Measurements from ENCODE around the gene CMBL. TPM values are rescaled to one million over a fixed set of nuclear protein-coding genes. Genes with fewer than 3 reads are reported as not detected.

Gene CMBL
- total and polyA plus RNA-seq, 2 donors (not counting 1 experiment from before 2014, with no cell fraction given) = not detected

DNA sequence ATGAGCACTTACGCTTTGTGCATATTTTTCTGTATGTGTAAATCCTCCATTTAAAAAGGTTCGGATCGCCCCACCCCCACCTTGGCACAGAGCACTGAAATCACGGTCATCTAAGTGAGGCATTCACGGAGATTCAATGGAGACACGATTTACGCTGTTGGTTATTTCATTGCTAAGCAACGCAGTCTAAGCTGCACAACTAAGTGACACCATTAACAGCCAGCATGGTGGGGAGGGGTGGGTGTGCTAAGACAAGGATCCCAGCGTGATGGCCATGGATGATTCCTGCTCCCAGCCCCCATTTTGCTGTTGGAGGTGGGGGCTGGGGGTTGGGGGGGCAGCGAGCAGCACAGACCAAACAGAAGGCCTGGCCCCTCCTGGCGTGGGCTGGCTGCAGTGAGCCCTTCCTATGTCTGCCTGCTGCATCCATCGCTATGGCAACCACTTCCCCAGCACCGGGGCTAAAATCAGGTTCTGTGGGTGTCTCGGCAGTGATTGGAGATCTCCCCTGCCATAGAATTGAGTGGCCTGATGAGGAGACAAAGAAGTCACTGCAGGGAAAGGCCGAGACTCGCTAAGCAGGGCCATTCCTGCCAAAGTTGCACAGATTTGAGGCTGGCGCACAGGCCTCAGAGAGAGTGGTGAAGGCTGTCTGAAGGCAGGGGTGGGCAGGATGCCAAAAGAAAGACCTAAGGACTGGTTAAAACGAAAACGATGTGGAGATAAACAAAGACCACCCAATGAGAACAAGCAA is 31.5 kb upstream of the CMBL start:
- no peaks in the 10 kb centered on the region for H4K20me1 ChIP-seq (ENCODE audit: control insufficient read depth, insufficient read depth, low read length, poor library complexity, severe bottlenecking)
- H2AFZ ChIP-seq (ENCODE audit: insufficient read depth, low read depth, low read length, poor library complexity, severe bottlenecking) = no peak overlapping the region
- peaks cover 12% of the 10 kb centered on the region for H3K27me3 Mint-ChIP-seq
- ChIA-PET CTCF (no interaction called here), POLR2A (no interaction called here)
- H3K27me3 ChIP-seq (replicated peaks in 1 of 4; ENCODE audit: control extremely low read depth in 1 of 4, control insufficient read depth in 3 of 4, insufficient read depth in 4 of 4, low read length in 3 of 4) = peaks cover 0 to 5% (median 2%) of the 10 kb centered on the region in 4 experiments
- H3K9me3 ChIP-seq (ENCODE audit: control extremely low read depth in 1 of 3, control insufficient read depth in 2 of 3, insufficient read depth in 1 of 3, low read length in 2 of 3) = no peaks in the 10 kb centered on the region
- intact Hi-C loops (cut with micrococcal nuclease) = no loop called here
- H3K4me3 ChIP-seq (ENCODE audit: control extremely low read depth in 1 of 5, extremely low read depth in 1 of 5, insufficient read depth in 1 of 5, low read depth in 2 of 5, low read length in 4 of 5) = no peak overlapping the region
- no peak overlapping the region for H3K9ac ChIP-seq (ENCODE audit: low read length)
- WGBS (ENCODE audit: insufficient coverage) = 93% methylated on average over 14 of the region's 19 CpGs
- peaks cover 4% of the 10 kb centered on the region for H3K4me1 Mint-ChIP-seq
- DNase-seq (no peak), ATAC-seq (ENCODE audit: low read depth) (no peak)
- no peak overlapping the region for H3K27ac ChIP-seq (ENCODE audit: low read length in 2 of 2)
- H3K4me2 ChIP-seq (replicated peaks; ENCODE audit: low read depth, low read length, poor library complexity, severe bottlenecking) = no peak overlapping the region
- no peaks in the 10 kb centered on the region for H3K79me2 ChIP-seq (ENCODE audit: control insufficient read depth, insufficient read depth, low read length)
- H3K36me3 ChIP-seq (replicated peaks in 1 of 2; ENCODE audit: control extremely low read depth in 1 of 2, control insufficient read depth in 1 of 2, extremely low read depth in 1 of 2, insufficient read depth in 2 of 2, low read length in 1 of 2) = no peaks in the 10 kb centered on the region
- no peaks in the 10 kb centered on the region for H3K4me1 ChIP-seq (ENCODE audit: control insufficient read depth in 2 of 2, insufficient read depth in 2 of 2, low read length in 2 of 2)
- H3K4me3 Mint-ChIP-seq = no peak overlapping the region
- no peaks in the 10 kb centered on the region for H3K9me3 Mint-ChIP-seq (ENCODE audit: insufficient read depth)
- H3K27ac Mint-ChIP-seq = no peak overlapping the region
- TF ChIP-seq, protein P1, sequence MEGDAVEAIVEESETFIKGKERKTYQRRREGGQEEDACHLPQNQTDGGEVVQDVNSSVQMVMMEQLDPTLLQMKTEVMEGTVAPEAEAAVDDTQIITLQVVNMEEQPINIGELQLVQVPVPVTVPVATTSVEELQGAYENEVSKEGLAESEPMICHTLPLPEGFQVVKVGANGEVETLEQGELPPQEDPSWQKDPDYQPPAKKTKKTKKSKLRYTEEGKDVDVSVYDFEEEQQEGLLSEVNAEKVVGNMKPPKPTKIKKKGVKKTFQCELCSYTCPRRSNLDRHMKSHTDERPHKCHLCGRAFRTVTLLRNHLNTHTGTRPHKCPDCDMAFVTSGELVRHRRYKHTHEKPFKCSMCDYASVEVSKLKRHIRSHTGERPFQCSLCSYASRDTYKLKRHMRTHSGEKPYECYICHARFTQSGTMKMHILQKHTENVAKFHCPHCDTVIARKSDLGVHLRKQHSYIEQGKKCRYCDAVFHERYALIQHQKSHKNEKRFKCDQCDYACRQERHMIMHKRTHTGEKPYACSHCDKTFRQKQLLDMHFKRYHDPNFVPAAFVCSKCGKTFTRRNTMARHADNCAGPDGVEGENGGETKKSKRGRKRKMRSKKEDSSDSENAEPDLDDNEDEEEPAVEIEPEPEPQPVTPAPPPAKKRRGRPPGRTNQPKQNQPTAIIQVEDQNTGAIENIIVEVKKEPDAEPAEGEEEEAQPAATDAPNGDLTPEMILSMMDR (IDR thresholded peaks at IDR 0.05) = no peak
- TF ChIP-seq EZH2 (IDR thresholded peaks at IDR 0.05; ENCODE audit: borderline replicate concordance, insufficient read depth, low read depth, low read length, poor library complexity, severe bottlenecking) = no peak

DNA sequence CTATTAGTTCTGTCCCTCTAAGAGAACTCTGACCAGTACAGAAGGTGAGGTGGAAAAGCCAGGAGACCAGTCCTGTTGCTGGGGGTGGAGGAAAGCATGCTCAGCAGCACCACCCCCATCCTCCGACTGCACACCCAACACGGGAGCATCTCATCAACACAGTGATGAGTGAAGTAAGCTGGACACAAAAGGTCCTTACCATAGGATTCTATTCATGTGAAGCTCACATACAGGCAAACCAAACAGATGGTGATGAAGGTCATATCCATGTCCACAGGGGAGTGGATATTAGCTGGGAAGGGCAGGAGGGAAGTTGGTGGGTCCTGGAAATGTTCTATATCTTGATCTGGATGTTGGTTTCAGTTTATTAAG is 31.0 kb upstream of the CMBL start:
- H3K4me3 ChIP-seq (ENCODE audit: control extremely low read depth in 1 of 5, extremely low read depth in 1 of 5, insufficient read depth in 1 of 5, low read depth in 2 of 5, low read length in 4 of 5) = no peak overlapping the region
- DNase-seq (no peak), ATAC-seq (ENCODE audit: low read depth) (no peak)
- Mint-ChIP-seq H3K4me1 (peaks cover 4% of the 10 kb centered on the region), H3K9me3 (ENCODE audit: insufficient read depth) (no peaks in the 10 kb centered on the region), H3K4me3 (no peak overlapping the region), H3K27ac (no peak overlapping the region), H3K27me3 (peaks cover 12% of the 10 kb centered on the region)
- H3K36me3 ChIP-seq (replicated peaks in 1 of 2; ENCODE audit: control extremely low read depth in 1 of 2, control insufficient read depth in 1 of 2, extremely low read depth in 1 of 2, insufficient read depth in 2 of 2, low read length in 1 of 2) = no peaks in the 10 kb centered on the region
- no CpG with 5 or more reads among the region's 2 CpGs for WGBS (ENCODE audit: insufficient coverage)
- H3K9ac ChIP-seq (ENCODE audit: low read length) = no peak overlapping the region
- H3K9me3 ChIP-seq (ENCODE audit: control extremely low read depth in 1 of 3, control insufficient read depth in 2 of 3, insufficient read depth in 1 of 3, low read length in 2 of 3) = no peaks in the 10 kb centered on the region
- TF ChIP-seq, protein P1 (IDR thresholded peaks at IDR 0.05) = no peak
- TF ChIP-seq EZH2 (IDR thresholded peaks at IDR 0.05; ENCODE audit: borderline replicate concordance, insufficient read depth, low read depth, low read length, poor library complexity, severe bottlenecking) = no peak
- H2AFZ ChIP-seq (ENCODE audit: insufficient read depth, low read depth, low read length, poor library complexity, severe bottlenecking) = no peak overlapping the region
- no peaks in the 10 kb centered on the region for H4K20me1 ChIP-seq (ENCODE audit: control insufficient read depth, insufficient read depth, low read length, poor library complexity, severe bottlenecking)
- no peak overlapping the region for H3K4me2 ChIP-seq (replicated peaks; ENCODE audit: low read depth, low read length, poor library complexity, severe bottlenecking)
- H3K27me3 ChIP-seq (replicated peaks in 1 of 4; ENCODE audit: control extremely low read depth in 1 of 4, control insufficient read depth in 3 of 4, insufficient read depth in 4 of 4, low read length in 3 of 4) = peaks cover 0 to 11% (median 5%) of the 10 kb centered on the region in 4 experiments
- CTCF ChIA-PET = no interaction called here
- intact Hi-C loops (cut with micrococcal nuclease) = no loop called here
- no peaks in the 10 kb centered on the region for H3K79me2 ChIP-seq (ENCODE audit: control insufficient read depth, insufficient read depth, low read length)
- no peak overlapping the region for H3K27ac ChIP-seq (ENCODE audit: low read length in 2 of 2)
- peaks cover 1 to 4% of the 10 kb centered on the region in 2 donors for H3K4me1 ChIP-seq (ENCODE audit: control insufficient read depth in 2 of 2, insufficient read depth in 2 of 2, low read length in 2 of 2)
- POLR2A ChIA-PET = no interaction called here

Measured in B cell (primary cell).